Tibial artery (tissue), 4 donors: Measurements from ENCODE around the gene MEG3.

Source experiments
- DNase-seq, 2 donors: peaks; one replicate each; pipeline ENCODE4 v3.0.0-alpha.2; 2019
- H3K27ac ChIP-seq, 2 donors: fragments of 200-600 bp; sonication (generic) in 1 of 2; 1 replicate in 1 of 2; 2 replicates in 1 of 2; pipeline ENCODE4 v1.5.1; 2018 to 2019; ENCODE audit warnings: mild to moderate bottlenecking in 1 of 2
- H3K27me3 ChIP-seq, 2 donors: fragments of 200-600 bp; sonication (generic) in 1 of 2; one replicate each; pipeline versions ENCODE4 v1.5.1 to v1.6.0; 2016 to 2019
- H3K36me3 ChIP-seq, 3 donors: fragments of 200-600 bp; sonication (generic) in 2 of 3; one replicate each; pipeline ENCODE4 v1.5.1; 2016 to 2019; ENCODE audit warnings: mild to moderate bottlenecking in 2 of 3
- H3K4me1 ChIP-seq, 4 donors: fragments of 200-600 bp; sonication (generic) in 2 of 4; 1 replicate in 3 of 4; 2 replicates in 1 of 4; pipeline ENCODE4 v1.5.1; 2016 to 2019
- H3K4me3 ChIP-seq, 2 donors: fragments of 200-600 bp; sonication (generic) in 1 of 2; 1 replicate in 1 of 2; 2 replicates in 1 of 2; pipeline ENCODE4 v1.5.1; 2018 to 2019; ENCODE audit warnings: mild to moderate bottlenecking in 2 of 2
- H3K9me3 ChIP-seq, 3 donors: fragments of 200-600 bp; sonication (generic) in 1 of 3; one replicate each; pipeline ENCODE4 v1.5.1; 2016 to 2019
- intact Hi-C: fragments of 100-400 bp; cut with DNase I; formaldehyde crosslinking; loops from one replicate; pipeline ENCODE4 v1.15.0; 2023; ENCODE audit warnings: low total_unique reads
- TF ChIP-seq, protein P1 (sequence below), 2 experiments: fragments of 200-600 bp in 1 of 2; fragments of 450-650 bp in 1 of 2; IDR thresholded peaks; one replicate each; pipeline ENCODE4 v1.5.1; 2017 to 2019; ENCODE audit warnings: antibody characterized with exemption in 2 of 2, mild to moderate bottlenecking in 1 of 2, moderate library complexity in 1 of 2

Gene MEG3

DNA sequence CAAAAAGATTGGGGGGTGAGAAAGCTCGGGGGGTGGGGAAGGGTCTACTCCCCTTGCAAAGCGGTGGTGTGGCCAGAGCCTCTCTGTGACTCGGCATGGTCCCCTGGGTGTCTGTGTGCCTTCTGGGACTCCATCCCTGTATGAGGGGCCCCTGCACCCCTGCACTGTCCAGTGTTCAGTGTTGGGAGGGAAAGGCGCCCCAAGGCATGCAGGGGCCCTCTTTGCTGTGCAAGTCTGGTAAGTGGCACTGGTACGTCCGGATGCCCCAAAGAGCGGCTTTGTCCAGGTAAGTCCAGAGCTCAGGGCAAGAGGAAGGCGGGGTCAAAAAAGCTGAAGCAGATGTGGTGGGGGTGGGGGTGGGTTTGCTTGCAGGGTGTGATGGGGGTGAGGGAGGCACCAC, 53.9 kb downstream of the MEG3 start:
- no peaks in the 10 kb centered on the region for H3K4me1 ChIP-seq
- intact Hi-C loops = no loop called here
- H3K9me3 ChIP-seq = peaks cover 0 to 4% (median 4%) of the 10 kb centered on the region in 3 donors
- no peak overlapping the region for H3K27ac ChIP-seq
- no peak overlapping the region for H3K4me3 ChIP-seq
- TF ChIP-seq, protein P1, sequence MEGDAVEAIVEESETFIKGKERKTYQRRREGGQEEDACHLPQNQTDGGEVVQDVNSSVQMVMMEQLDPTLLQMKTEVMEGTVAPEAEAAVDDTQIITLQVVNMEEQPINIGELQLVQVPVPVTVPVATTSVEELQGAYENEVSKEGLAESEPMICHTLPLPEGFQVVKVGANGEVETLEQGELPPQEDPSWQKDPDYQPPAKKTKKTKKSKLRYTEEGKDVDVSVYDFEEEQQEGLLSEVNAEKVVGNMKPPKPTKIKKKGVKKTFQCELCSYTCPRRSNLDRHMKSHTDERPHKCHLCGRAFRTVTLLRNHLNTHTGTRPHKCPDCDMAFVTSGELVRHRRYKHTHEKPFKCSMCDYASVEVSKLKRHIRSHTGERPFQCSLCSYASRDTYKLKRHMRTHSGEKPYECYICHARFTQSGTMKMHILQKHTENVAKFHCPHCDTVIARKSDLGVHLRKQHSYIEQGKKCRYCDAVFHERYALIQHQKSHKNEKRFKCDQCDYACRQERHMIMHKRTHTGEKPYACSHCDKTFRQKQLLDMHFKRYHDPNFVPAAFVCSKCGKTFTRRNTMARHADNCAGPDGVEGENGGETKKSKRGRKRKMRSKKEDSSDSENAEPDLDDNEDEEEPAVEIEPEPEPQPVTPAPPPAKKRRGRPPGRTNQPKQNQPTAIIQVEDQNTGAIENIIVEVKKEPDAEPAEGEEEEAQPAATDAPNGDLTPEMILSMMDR (IDR thresholded peaks at IDR 0.05) = no peak
- no peak for DNase-seq
- peaks cover 0 to 21% of the 10 kb centered on the region in 2 donors for H3K27me3 ChIP-seq
- H3K36me3 ChIP-seq = no peaks in the 10 kb centered on the region

DNA sequence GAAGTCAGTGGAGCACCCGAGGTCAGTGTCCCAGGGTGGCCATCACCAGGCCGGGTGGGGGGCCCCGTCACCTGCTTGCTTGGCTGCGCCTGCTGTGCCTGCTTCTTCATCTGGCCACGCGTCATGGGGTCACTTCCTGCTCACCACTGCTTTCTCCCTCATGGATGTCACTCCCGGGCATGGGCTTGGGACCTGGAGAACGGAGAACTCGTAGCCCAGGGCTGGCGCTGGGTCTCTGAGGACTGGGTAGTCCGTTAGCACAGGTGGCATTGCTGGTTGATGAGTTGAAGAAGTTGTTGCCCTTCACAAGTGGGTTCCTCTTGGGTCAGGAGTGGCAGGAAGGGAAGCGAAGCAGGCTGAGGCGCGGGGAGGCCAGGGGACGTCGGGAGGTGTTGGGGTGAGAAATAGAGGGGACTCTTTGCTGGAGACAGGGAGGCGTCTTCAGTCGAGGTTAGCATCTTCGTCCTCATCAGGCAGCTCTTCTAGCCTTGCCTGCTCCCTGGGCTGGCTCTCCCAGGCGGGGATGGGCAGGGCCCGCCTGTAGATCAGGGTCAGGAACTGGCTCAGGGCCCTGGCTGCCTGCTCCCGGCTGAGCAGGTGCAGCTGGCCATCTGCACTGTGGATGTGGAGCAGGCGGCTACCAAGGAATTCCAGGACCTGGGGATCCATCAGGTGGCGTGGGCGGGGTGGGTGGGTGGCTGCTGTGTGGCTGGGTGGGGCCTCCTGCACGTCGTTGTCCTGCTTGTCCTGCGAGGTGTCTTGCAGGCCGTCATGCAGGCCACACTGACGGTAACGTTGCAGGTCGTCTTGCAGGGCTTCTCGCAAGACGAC, 54.6 kb downstream of the MEG3 start:
- Histone ChIP-seq H3K9me3 (peaks cover 0 to 4% (median 4%) of the 10 kb centered on the region in 3 donors), H3K36me3 (no peaks in the 10 kb centered on the region), H3K4me3 (no peak overlapping the region), H3K4me1 (no peaks in the 10 kb centered on the region), H3K27ac (no peak overlapping the region), H3K27me3 (peaks cover 0 to 16% of the 10 kb centered on the region in 2 donors)
- DNase-seq = no peak
- TF ChIP-seq, protein P1 (IDR thresholded peaks at IDR 0.05) = no peak
- intact Hi-C loops = no loop called here

DNA sequence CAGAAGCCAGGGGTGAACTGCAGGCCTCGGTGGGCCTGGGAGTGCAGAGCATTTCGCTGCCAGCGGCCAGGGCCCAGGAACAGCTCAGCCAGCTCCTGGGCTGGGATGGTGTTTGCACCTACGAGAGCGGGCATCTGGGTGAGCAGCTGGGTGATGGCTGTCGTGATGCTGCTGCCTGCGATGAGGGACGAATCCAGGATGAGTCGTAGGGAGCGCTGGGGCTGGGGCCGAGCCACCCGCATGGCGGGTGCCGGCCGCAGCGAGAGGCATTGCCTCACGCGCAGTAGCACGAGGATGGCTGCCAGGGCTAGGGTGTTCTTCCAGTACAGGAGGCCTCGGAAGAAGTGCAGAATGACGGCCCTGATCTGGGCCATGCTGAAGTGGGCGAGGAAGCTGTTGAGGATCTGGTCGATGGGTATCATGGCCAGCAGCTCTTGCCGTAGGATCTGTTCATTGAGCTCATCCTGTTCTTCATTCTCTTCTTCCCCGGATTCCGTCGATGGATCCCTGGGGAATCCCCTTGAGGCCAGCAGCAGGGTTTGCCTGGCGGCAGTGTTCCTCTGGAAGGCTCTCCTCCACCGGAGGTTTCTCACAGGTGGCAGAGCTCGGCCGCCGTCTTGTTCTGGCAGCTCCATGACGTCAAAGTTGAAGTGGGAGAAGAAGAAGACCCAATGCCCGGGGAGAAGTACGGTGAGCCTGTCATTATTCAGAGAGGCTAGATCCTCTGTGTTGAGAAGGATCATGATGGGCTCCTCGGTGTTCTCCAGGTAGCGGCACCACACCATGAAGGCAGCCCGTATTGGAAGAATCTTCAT, 55.5 kb downstream of the MEG3 start:
- H3K27me3 ChIP-seq = peaks cover 0 to 14% of the 10 kb centered on the region in 2 donors
- H3K9me3 ChIP-seq = peaks cover 0 to 4% (median 4%) of the 10 kb centered on the region in 3 donors
- no peak overlapping the region for H3K27ac ChIP-seq
- DNase-seq = no peak
- H3K4me3 ChIP-seq = no peak overlapping the region
- TF ChIP-seq, protein P1 (IDR thresholded peaks at IDR 0.05) = no peak
- intact Hi-C loops = no loop called here
- H3K36me3 ChIP-seq = no peaks in the 10 kb centered on the region
- no peaks in the 10 kb centered on the region for H3K4me1 ChIP-seq

DNA sequence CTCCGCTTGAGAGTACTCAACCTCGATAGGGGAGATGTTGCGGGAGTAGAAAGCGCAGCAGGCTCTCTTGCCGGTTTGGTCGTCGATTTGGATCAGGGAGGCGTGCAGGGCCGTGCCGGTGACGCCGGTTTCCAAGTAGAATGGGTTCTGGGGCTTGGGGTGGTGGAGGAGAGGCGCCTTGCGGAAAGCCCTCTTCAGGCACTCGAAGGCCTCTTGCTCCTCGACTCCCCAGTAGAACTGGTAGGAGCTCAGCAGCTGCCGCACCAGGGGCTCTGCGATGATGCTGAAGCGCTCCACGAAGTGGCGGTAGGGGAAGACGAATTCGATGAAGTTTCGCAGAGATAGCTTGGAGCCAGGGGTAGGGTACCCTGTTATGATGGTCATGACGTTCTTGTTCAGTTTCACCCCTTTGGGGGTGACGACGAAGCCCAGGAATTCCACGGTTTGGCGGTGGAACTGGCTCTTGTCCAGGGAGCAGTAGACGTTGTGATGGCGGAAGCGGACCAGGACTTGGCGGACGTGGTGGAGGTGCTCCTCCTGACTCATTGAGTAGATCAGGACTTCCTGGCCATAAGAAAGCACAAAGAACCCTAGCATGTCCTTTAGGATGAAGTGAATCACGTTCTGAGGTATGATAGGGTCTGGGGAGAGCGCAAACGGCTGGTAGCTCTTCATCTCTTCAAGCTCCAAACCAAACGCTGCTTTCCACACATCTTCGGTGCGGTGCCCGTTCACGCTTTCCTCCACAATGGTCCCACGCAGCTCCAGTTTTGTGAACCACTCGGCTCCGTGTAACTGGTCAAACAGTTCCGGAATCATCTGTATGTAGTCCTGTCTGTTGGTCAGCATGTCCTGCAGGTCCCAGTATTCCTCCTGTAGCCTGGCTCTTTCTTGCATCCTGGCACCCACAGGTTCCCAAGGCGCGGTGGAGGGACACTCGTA, 56.4 kb downstream of the MEG3 start:
- no peak for DNase-seq
- Histone ChIP-seq H3K27ac (no peak overlapping the region), H3K4me3 (no peak overlapping the region), H3K4me1 (no peaks in the 10 kb centered on the region), H3K27me3 (peaks cover 0 to 12% of the 10 kb centered on the region in 2 donors), H3K36me3 (no peaks in the 10 kb centered on the region), H3K9me3 (peaks cover 0 to 4% (median 4%) of the 10 kb centered on the region in 3 donors)
- intact Hi-C loops = no loop called here
- TF ChIP-seq, protein P1 (IDR thresholded peaks at IDR 0.05) = no peak
